GM18951 (cell line): Measurements from ENCODE around the gene FAM110D.

Experiments
- POLR2A ChIP-seq: IDR thresholded peaks from 4 replicates; pipeline ENCODE4 v1.6.1; 2011; ENCODE audit warnings: mild to moderate bottlenecking; ENCODE audit not compliant: insufficient read length, insufficient read depth; ENCODE audit errors: extremely low read depth
- in situ Hi-C: fragments of 300-500 bp; cut with MboI; formaldehyde crosslinking; loops from one replicate; pipeline ENCODE4 v1.12.0; 2022; ENCODE audit warnings: low sequenced_read_pairs, mixed read lengths, inconsistent platforms; ENCODE audit not compliant: unreplicated experiment

The FAM110D gene

GRCh38 chr1:26197301-26197700 is 38.4 kb downstream of the FAM110D start:
- TF ChIP-seq POLR2A = no peak
- in situ Hi-C loops = no loop called here

DNA sequence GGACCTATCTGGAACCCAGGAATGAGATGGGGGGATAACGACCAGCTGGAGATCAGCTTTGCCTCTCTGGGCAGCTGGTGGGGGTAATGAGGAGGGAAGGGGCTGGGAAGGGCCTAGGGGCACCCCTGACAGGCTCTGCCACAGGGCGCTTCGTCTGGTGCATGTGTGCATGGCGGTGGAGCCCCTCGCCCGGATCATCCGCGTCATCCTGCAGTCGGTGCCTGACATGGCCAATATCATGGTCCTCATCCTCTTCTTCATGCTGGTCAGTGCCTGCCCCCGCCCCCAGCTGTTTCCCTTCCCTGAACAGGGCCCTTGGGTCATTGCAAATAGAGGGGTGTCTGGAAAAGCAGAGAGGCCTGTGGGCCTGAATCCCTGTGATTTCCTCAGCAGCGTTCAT is 38.9 kb downstream of the FAM110D start:
- TF ChIP-seq POLR2A = no peak
- in situ Hi-C loops = no loop called here

- in situ Hi-C loops = no loop called here
- TF ChIP-seq POLR2A = no peak
Observed at GRCh38 chr1:26200413-26200812, 41.5 kb downstream of the FAM110D start.

DNA sequence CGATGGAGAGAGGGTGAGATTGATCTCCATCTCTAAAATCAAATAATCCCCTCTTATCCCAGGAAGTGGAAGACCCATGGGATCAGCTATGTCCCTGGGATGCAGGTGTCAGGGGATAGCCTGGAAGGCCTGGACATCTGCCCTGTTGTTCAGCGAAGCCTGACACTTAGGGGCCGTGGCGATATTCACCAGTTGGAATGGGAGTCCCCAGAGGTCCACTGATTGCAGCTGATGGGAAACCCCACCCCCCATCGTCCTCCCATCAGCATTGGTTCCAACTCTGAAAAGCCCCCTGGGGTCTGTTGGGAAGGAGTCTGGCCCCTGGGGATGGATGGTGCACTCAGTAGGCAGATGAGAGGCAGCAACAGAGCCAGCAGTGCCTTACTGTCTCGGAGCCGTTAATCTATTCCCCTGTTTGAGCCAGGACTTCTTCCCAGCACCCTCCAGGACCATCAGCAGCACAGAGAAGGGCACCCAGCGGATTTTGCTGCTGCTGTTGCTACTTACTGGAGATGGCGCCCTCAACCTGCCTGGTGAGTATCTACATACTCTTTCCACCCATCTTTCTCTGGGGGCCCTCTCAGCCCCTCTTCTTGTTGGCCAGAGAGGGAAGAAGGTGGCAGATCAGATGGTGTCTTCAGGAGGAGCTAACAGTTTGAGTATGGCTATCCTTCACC is 44.9 kb downstream of the FAM110D start:
- in situ Hi-C loops = no loop called here
- TF ChIP-seq POLR2A = no peak

- in situ Hi-C loops = no loop called here
Observed at GRCh38 chr1:26210147-26210870, 51.4 kb downstream of the FAM110D start.

DNA sequence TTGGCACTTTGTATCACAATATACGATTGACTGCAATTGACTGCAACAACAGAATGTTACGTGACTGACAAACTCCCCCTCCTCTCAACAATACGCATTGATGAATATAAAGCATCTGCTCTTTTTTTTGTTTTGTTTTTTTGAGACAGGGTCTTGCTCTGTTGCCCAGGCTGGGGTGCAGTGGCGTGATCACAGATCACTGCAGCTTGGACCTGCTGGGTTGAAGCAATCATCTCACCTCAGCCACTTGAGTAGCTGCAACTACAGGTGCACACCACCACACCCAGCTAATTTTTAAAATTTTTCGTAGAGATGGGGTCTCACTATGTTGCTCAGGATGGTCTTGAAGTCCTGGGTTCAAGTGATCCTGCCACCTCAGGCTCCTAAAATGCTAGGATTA is 53.8 kb downstream of the FAM110D start:
- in situ Hi-C loops = no loop called here

More at GRCh38 chr1:26210147-26210870, 51.4 kb downstream of the FAM110D start:
- TF ChIP-seq POLR2A = no peak

GRCh38 chr1:26213335-26213905 is 54.5 kb downstream of the FAM110D start:
- in situ Hi-C loops = no loop called here
- TF ChIP-seq POLR2A = no peak

More for the DNA sequence above, 53.8 kb downstream of the FAM110D start:
- TF ChIP-seq POLR2A = no peak
